ENCODE measurements around the gene CALR3.

CALR3 gene

DNA sequence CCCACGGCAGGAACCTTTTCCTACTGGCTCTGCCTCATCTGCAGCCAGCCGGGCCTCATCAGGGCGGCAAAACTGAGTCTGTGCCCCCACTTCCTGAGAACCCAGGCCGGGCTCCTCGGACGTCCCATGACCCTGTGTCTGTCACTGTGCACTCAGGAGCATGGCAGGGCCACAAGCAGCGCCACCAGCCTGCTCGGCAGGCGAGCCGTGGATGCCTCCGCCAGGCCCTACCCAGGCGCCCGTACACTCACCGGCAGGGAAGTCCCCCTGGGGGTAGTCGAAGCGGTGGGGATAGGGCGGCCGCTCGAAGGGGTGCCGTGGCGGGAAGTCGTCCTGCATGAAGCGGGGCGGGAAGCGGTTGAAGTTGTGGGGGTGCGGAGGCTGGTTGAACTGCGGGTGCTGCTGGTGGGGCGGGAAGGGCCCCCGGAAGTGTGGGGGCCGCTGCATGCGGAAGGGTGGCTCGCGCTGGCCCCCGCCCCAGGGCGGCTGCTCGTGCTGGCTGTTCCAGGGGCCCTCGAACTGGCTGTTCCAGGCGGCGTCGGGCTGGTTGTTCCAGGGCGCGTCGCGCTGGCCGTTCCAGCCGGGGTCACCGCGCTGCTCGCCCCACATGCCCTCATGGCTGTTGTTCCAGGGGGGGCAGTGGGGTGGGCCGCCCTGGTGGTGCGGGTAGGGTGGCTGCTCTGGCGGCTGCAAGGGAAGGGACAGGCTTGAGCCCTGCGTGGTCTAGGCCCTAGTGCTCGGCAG, 29.2 kb upstream of the CALR3 start:
- no peak for DNase-seq (ENCODE audit: extremely low read depth, low read depth)
- H3K4me3 ChIP-seq (replicated peaks; ENCODE audit: low read depth, low read length), result no peak overlapping the region
- TF ChIP-seq CTCF (IDR thresholded peaks at IDR 0.05; ENCODE audit: low read depth, low read length, missing control alignments), result no peak

DNA sequence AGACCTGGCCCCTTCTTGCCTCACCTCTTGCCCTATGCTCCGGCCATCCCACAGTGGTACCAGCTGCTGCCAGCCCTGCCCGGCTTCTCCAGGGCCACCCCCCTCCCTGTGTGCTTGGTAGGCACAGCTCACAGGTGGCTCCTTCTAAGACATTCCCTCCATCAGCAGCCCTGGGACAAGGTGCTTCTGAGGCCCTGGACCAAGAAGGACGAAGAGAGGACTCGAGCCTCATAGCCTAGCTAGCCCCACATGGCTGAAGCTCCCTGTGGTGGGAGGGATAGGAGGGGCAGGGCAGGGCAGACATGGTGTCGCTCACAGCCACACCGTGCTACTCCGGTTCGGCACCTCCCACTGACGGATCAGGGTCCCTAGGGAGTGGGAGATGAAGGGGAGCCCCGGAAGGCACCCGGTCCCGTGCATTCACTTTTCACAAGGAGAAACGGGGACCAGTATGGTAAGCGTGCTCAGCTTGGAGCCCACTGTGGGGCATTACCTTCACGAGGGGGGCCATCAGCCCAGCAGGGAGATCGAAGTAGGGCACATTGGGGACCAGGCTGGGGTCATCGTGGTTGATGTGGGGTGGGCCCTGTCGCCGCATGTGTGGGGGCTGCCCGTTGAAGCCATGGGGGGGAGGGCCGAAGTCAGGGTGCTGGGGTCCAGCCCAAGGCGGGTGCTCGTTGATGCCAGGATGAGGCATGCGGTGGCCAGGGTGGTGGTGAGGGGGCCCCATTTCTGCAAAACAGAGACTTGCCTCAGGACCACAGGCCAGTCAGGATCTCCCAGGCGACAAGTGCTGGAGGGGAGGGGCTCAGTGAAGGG, 26.8 kb upstream of the CALR3 start:
- H3K4me3 ChIP-seq (replicated peaks; ENCODE audit: low read depth, low read length), result no peak overlapping the region
- no peak for DNase-seq (ENCODE audit: extremely low read depth, low read depth)
- TF ChIP-seq CTCF (IDR thresholded peaks at IDR 0.05; ENCODE audit: low read depth, low read length, missing control alignments), result no peak

DNA sequence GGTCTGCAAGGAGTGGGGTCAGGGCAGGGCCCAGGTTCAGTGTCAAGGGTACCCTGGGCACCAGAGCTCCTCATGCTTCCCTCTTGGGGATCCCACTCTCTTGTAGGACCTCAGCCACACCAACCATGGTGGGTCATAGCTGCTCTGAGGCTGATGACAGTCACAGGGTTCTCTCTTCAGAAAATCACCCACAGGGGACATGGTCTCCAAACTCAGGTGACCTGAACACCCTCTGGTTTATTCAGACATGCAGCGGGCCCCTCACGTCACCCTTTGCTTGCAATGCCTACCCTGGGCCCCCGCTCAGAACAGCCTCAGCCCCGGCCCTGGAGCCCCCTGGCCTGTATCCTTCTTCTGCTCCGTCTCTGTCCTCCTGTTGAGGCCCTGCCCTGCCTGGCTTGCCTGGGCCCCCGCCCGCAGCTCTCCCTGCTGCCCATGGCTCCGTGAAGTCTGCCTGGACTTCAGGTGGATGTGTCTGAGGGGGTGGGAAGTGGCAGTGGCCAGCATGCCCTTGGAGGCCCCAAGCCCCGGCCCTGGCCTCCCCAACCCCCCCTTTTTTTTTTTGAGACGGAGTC, 25.8 kb upstream of the CALR3 start:
- no peak for TF ChIP-seq CTCF (IDR thresholded peaks at IDR 0.05; ENCODE audit: low read depth, low read length, missing control alignments)
- H3K4me3 ChIP-seq (replicated peaks; ENCODE audit: low read depth, low read length), result no peak overlapping the region
- no peak for DNase-seq (ENCODE audit: extremely low read depth, low read depth)

GRCh38 chr19:16520986-16521624, 25.1 kb upstream of the CALR3 start:
- no peak for DNase-seq (ENCODE audit: extremely low read depth, low read depth)
- no peak overlapping the region for H3K4me3 ChIP-seq (replicated peaks; ENCODE audit: low read depth, low read length)
- no peak for TF ChIP-seq CTCF (IDR thresholded peaks at IDR 0.05; ENCODE audit: low read depth, low read length, missing control alignments)

- TF ChIP-seq CTCF (IDR thresholded peaks at IDR 0.05; ENCODE audit: low read depth, low read length, missing control alignments), result no peak
- H3K4me3 ChIP-seq (replicated peaks; ENCODE audit: low read depth, low read length), result no peak overlapping the region
- DNase-seq (ENCODE audit: extremely low read depth, low read depth), result no peak
These were observed 24.4 kb upstream of the CALR3 start for GRCh38 chr19:16520074-16520973.

- DNase-seq (ENCODE audit: extremely low read depth, low read depth), result no peak
- no peak overlapping the region for H3K4me3 ChIP-seq (replicated peaks; ENCODE audit: low read depth, low read length)
- no peak for TF ChIP-seq CTCF (IDR thresholded peaks at IDR 0.05; ENCODE audit: low read depth, low read length, missing control alignments)
These were observed 23.3 kb upstream of the CALR3 start for GRCh38 chr19:16519230-16519687.
